ENCODE results near the gene E2F2.

DNA sequence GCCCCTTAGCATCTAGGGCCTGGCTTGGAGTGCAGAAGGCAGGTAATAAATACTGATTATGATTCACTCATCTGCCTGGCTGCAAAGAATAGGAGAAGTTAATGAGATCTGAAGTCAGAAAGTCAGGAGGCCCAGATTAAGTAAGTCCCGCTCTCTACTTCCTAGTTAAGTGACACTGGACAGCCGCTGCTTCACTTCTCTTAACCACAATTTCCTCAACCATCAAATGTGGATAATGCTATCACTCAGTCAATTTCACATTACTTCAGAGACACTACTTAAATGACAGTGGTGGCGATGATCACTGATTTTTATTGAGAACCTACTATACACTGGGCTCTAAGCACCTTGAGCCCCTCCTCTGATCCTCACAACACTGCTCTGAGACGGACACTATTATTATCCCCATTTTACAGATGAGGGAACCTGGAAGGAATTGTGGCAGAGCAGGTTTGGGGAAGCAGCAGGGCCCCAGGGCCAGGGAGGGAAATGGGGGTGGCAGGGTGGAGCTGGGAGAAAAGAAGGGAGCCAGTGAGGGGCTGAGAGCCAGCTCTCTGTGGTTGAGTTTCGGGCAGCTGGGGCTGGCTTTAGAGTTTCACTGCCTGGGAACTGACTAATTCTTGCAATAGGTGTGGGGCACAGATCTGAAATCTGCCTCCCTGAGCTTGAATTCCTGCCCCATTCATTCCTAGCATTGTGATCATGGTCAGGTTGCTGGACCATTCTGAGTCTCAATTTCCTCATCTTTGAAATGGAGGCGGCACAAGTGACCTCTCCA, 2.4 kb upstream of the E2F2 start:
- TF ChIP-seq, protein P1, sequence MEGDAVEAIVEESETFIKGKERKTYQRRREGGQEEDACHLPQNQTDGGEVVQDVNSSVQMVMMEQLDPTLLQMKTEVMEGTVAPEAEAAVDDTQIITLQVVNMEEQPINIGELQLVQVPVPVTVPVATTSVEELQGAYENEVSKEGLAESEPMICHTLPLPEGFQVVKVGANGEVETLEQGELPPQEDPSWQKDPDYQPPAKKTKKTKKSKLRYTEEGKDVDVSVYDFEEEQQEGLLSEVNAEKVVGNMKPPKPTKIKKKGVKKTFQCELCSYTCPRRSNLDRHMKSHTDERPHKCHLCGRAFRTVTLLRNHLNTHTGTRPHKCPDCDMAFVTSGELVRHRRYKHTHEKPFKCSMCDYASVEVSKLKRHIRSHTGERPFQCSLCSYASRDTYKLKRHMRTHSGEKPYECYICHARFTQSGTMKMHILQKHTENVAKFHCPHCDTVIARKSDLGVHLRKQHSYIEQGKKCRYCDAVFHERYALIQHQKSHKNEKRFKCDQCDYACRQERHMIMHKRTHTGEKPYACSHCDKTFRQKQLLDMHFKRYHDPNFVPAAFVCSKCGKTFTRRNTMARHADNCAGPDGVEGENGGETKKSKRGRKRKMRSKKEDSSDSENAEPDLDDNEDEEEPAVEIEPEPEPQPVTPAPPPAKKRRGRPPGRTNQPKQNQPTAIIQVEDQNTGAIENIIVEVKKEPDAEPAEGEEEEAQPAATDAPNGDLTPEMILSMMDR (conservative IDR thresholded peaks at IDR 0.05; ENCODE audit: low read length), result no peak
- TF ChIP-seq EZH2phosphoT487 (IDR thresholded peaks at IDR 0.05; ENCODE audit: borderline replicate concordance), result no peak
